ENCODE data around the gene ZNF467.

The ZNF467 gene

DNA sequence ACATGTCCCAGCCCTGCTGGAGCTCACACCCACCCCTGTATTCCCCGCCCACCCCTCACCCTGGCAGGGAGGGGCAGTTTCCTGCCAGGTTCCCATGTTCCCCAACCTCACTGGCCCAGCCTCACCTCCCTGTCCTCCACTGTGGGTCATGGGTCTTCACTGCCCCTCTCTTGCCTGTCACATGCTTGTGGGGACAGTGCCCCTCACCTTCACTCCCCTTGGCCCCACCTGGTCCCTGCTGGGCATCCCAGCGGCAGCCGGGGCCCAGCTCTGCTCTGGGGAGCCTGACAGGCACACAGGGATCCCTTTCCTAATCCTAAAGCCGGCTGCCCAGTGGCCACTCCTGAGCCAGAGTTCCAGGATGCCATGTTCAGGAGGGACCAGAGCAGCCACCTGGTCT lies 43.4 kb upstream of the ZNF467 start:
- H3K9me3 ChIP-seq (ENCODE audit: insufficient read depth, low read depth, low read length) = no peaks in the 10 kb centered on the region
- WGBS = 89% methylated on average over 4 of the region's 4 CpGs
- H3K9ac ChIP-seq (ENCODE audit: low read depth, low read length) = no peak overlapping the region
- 0 out of 2 replicates have a peak, but pooled peaks cover 6% of the 10 kb centered on the region for H3K4me1 ChIP-seq (ENCODE audit: insufficient read depth, low read length)
- H3K4me3 ChIP-seq (ENCODE audit: low read length) = no peak overlapping the region
- H3K27me3 ChIP-seq (ENCODE audit: insufficient read depth, low read length) = no peaks in the 10 kb centered on the region
- H3K36me3 ChIP-seq (ENCODE audit: insufficient read depth, low read length) = no peaks in the 10 kb centered on the region
- H3K27ac ChIP-seq (ENCODE audit: low read depth, low read length) = no peak overlapping the region

DNA sequence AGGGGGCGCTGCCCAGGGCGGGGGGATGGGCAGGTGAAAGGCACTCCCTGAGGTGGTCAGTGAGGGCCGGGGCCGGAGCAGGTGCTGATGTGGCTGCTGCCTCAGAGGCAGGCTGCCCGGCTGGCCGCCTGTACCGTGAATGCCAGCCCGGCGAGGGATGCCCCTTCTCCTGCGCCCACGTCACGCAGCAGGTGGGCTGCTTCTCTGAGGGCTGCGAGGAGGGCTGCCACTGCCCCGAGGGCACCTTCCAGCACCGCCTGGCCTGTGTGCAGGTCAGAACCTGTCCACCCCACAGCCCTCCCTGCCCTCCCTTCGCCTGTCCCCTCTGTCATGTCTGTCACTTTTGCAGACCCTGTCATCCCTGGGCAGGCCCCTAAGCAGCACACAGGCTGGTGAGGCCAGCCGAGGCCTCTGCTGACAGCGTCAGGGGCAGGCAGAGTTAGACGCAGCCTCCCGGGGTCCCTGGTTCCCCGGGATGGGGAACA lies 42.9 kb upstream of the ZNF467 start:
- Histone ChIP-seq H3K27ac (ENCODE audit: low read depth, low read length) (no peak overlapping the region), H3K36me3 (ENCODE audit: insufficient read depth, low read length) (no peaks in the 10 kb centered on the region), H3K27me3 (ENCODE audit: insufficient read depth, low read length) (no peaks in the 10 kb centered on the region), H3K9me3 (ENCODE audit: insufficient read depth, low read depth, low read length) (no peaks in the 10 kb centered on the region), H3K4me3 (ENCODE audit: low read length) (no peak overlapping the region), H3K4me1 (ENCODE audit: insufficient read depth, low read length) (0 out of 2 replicates have a peak, but pooled peaks cover 6% of the 10 kb centered on the region), H3K9ac (ENCODE audit: low read depth, low read length) (no peak overlapping the region)
- WGBS = 90% methylated on average over 21 of the region's 21 CpGs

DNA sequence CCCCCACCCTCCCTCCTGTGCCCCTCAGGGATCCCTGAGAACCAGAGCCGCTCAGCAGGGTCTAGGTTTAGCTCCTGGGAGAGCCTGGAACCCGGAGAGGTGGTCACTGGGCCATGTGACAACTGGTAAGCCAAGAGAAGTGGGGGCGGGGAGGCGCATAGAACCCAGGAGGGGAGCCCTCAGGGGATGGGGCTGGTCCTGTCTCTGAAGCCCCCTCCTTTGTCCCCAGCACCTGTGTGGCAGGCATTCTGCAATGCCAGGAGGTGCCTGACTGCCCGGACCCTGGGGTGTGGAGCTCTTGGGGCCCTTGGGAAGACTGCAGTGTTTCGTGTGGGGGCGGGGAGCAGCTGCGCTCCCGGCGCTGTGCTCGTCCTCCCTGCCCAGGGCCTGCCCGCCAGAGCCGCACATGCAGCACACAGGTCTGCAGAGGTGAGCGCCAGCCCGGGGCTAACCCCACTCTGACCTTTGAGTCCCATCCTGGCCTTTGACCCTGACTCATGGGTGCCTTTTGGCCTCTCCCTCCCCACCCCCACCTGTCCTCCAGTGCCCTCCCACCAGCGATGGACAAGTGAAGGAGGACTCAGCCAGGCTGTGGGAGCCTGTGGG lies 42.4 kb upstream of the ZNF467 start:
- no peaks in the 10 kb centered on the region for H3K36me3 ChIP-seq (ENCODE audit: insufficient read depth, low read length)
- no peaks in the 10 kb centered on the region for H3K27me3 ChIP-seq (ENCODE audit: insufficient read depth, low read length)
- H3K9me3 ChIP-seq (ENCODE audit: insufficient read depth, low read depth, low read length) = no peaks in the 10 kb centered on the region
- H3K9ac ChIP-seq (ENCODE audit: low read depth, low read length) = no peak overlapping the region
- H3K4me1 ChIP-seq (ENCODE audit: insufficient read depth, low read length) = 0 out of 2 replicates have a peak, but pooled peaks cover 6% of the 10 kb centered on the region
- H3K27ac ChIP-seq (ENCODE audit: low read depth, low read length) = no peak overlapping the region
- no peak overlapping the region for H3K4me3 ChIP-seq (ENCODE audit: low read length)
- 73% methylated on average over 16 of the region's 16 CpGs for WGBS

DNA sequence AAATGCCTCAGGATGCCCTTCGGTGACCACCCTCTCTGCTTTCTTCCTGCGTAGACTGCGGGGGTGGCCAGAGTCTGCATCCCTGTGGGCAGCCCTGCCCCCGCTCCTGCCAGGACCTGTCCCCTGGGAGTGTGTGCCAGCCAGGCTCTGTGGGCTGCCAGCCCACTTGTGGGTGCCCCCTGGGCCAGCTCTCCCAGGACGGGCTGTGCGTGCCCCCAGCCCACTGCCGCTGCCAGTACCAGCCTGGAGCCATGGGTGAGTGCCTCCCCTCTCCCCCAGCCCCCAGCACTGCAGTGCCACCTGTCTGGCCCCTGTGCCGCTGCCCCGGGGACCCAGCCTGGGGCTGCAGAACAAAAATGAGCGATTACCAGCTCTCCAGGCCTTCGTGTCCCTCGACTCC lies 41.7 kb upstream of the ZNF467 start:
- H3K36me3 ChIP-seq (ENCODE audit: insufficient read depth, low read length) = no peaks in the 10 kb centered on the region
- no peak overlapping the region for H3K4me3 ChIP-seq (ENCODE audit: low read length)
- H3K27me3 ChIP-seq (ENCODE audit: insufficient read depth, low read length) = no peaks in the 10 kb centered on the region
- no peak overlapping the region for H3K9ac ChIP-seq (ENCODE audit: low read depth, low read length)
- WGBS = 94% methylated on average over 12 of the region's 12 CpGs
- 0 out of 2 replicates have a peak, but pooled peaks cover 6% of the 10 kb centered on the region for H3K4me1 ChIP-seq (ENCODE audit: insufficient read depth, low read length)
- no peak overlapping the region for H3K27ac ChIP-seq (ENCODE audit: low read depth, low read length)
- no peaks in the 10 kb centered on the region for H3K9me3 ChIP-seq (ENCODE audit: insufficient read depth, low read depth, low read length)

DNA sequence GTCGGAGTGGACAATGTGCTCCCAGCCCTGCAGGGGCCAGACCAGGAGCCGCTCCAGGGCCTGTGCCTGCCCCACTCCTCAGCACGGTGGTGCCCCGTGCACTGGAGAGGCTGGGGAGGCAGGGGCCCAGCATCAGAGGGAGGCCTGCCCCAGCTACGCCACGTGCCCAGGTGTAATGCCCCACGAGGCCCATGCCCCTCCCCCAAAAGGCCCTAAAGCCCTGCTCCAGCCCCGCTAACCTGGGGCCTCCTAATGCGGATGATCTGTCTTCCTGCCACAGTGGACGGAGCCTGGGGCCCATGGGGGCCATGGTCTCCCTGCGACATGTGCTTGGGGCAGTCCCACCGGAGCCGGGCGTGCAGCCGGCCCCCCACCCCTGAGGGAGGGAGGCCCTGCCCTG lies 41.1 kb upstream of the ZNF467 start:
- 90% methylated on average over 15 of the region's 15 CpGs for WGBS
- Histone ChIP-seq H3K4me1 (ENCODE audit: insufficient read depth, low read length) (0 out of 2 replicates have a peak, but pooled peaks cover 6% of the 10 kb centered on the region), H3K27me3 (ENCODE audit: insufficient read depth, low read length) (no peaks in the 10 kb centered on the region), H3K9ac (ENCODE audit: low read depth, low read length) (no peak overlapping the region), H3K4me3 (ENCODE audit: low read length) (no peak overlapping the region), H3K36me3 (ENCODE audit: insufficient read depth, low read length) (no peaks in the 10 kb centered on the region), H3K9me3 (ENCODE audit: insufficient read depth, low read depth, low read length) (no peaks in the 10 kb centered on the region), H3K27ac (ENCODE audit: low read depth, low read length) (no peak overlapping the region)

DNA sequence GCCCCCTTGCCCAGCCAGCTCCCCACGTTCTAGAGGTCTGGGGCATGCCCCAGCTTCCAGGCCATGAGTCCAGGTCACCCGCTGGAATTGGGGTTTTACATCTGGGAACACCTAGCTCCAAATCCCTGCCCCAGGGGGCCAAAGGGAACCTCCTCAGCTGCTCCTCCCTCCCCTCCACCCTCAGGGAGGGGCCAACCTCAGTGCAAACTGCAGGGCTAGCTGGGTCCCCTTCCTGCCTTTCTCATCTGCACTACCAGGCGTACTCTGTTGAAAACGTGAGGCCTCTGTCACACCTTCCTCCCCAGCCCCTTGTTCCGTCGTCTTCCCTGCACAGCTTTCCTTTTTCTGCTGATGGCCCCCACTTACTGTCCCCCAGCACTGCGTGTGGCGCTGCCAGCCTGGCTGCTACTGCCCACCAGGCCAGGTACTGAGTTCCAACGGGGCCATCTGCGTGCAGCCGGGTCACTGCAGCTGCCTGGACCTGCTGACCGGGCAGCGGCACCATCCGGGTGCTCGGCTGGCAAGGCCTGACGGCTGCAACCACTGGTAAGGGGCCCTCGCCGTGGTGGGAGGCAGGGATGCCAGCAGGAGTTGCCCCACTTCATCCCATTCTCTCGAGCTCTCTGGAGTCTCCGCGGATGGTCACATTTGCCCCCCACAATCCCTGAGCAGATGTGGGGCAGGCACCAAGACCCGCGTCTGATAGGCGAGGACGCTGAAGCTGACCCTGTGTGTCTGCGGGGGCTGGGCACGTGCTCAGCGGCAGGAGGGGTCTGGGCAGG lies 40.1 kb upstream of the ZNF467 start:
- H3K9me3 ChIP-seq (ENCODE audit: insufficient read depth, low read depth, low read length) = no peaks in the 10 kb centered on the region
- H3K4me3 ChIP-seq (ENCODE audit: low read length) = no peak overlapping the region
- no peak overlapping the region for H3K27ac ChIP-seq (ENCODE audit: low read depth, low read length)
- no peak overlapping the region for H3K9ac ChIP-seq (ENCODE audit: low read depth, low read length)
- H3K36me3 ChIP-seq (ENCODE audit: insufficient read depth, low read length) = no peaks in the 10 kb centered on the region
- WGBS = 85% methylated on average over 28 of the region's 28 CpGs
- H3K27me3 ChIP-seq (ENCODE audit: insufficient read depth, low read length) = no peaks in the 10 kb centered on the region
- H3K4me1 ChIP-seq (ENCODE audit: insufficient read depth, low read length) = 0 out of 2 replicates have a peak, but pooled peaks cover 6% of the 10 kb centered on the region

DNA sequence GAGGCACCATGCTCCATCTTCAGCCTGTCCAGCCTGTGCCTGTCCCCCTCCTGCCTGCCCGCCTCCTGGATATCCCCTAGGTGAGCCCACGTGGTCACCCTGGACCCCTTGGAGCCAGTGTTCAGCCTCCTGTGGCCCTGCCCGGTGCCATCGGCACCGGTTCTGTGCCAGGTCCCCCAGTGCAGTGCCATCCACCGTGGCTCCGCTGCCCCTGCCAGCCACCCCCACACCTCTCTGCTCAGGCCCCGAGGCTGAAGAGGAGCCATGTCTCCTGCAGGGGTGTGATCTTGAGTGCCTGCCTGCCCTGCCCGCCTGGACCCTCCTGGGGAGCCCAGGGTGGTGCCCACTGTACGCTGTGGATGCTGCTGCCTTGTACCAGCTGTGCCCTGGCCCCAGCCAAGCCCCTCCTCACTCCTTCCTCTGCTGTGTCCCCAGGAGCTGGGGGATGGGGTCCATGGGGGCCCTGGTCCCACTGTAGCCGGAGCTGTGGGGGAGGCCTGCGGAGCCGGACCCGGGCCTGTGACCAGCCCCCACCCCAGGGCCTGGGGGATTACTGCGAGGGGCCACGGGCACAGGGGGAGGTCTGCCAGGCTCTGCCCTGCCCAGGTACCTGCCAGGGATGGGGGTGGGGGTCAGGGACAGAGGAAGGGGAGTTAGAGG lies 38.6 kb upstream of the ZNF467 start:
- Histone ChIP-seq H3K9ac (ENCODE audit: low read depth, low read length) (no peak overlapping the region), H3K9me3 (ENCODE audit: insufficient read depth, low read depth, low read length) (no peaks in the 10 kb centered on the region), H3K4me3 (ENCODE audit: low read length) (no peak overlapping the region), H3K27me3 (ENCODE audit: insufficient read depth, low read length) (no peaks in the 10 kb centered on the region), H3K4me1 (ENCODE audit: insufficient read depth, low read length) (0 out of 2 replicates have a peak, but pooled peaks cover 6% of the 10 kb centered on the region), H3K36me3 (ENCODE audit: insufficient read depth, low read length) (no peaks in the 10 kb centered on the region), H3K27ac (ENCODE audit: low read depth, low read length) (no peak overlapping the region)
- 93% methylated on average over 16 of the region's 16 CpGs for WGBS

DNA sequence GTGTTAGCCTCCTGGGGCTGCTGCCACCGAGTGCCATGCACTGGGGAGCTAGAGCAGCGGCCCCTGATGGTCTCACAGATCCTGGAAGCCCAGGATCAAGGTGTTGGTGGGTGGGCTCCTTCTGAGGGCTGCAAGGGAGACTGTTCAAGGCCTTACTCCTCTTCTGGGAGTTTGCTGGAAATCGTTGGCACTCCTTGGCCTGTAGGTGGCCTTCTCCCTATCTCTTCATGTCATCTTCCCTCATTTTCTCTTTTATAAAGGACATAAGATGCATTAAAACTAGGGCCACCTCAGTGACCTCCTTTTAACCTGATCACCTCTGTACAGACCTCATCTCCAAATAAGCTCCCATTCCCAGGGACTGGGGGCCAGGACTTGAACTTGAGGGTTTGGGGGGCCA lies 37.8 kb upstream of the ZNF467 start:
- Histone ChIP-seq H3K9me3 (ENCODE audit: insufficient read depth, low read depth, low read length) (no peaks in the 10 kb centered on the region), H3K27me3 (ENCODE audit: insufficient read depth, low read length) (no peaks in the 10 kb centered on the region), H3K27ac (ENCODE audit: low read depth, low read length) (no peak overlapping the region), H3K4me1 (ENCODE audit: insufficient read depth, low read length) (0 out of 2 replicates have a peak, but pooled peaks cover 6% of the 10 kb centered on the region), H3K9ac (ENCODE audit: low read depth, low read length) (no peak overlapping the region), H3K36me3 (ENCODE audit: insufficient read depth, low read length) (no peaks in the 10 kb centered on the region), H3K4me3 (ENCODE audit: low read length) (no peak overlapping the region)
- WGBS = 50% methylated on average over 3 of the region's 3 CpGs

DNA sequence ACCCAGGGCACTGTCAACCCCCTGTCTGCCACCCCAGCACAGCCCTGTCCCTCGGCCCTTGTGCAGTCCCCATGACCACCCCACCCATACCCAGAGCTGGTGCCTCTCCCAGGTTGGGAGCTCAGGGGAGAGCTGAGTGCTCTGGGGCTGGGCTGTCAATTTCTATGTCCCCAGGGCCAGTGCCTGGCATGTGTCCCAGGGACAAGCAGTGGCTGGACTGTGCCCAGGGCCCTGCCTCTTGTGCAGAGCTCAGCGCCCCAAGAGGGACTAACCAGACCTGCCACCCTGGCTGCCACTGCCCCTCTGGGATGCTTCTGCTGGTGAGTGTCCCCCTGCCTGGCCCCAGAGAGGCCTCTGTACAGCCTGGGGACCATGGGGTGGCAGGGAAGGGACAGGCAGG lies 35.8 kb upstream of the ZNF467 start:
- no peaks in the 10 kb centered on the region for H3K36me3 ChIP-seq (ENCODE audit: insufficient read depth, low read length)
- H3K4me3 ChIP-seq (ENCODE audit: low read length) = no peak overlapping the region
- H3K9ac ChIP-seq (ENCODE audit: low read depth, low read length) = no peak overlapping the region
- H3K27ac ChIP-seq (ENCODE audit: low read depth, low read length) = no peak overlapping the region
- WGBS = 83% methylated on average over 2 of the region's 2 CpGs
- no peaks in the 10 kb centered on the region for H3K27me3 ChIP-seq (ENCODE audit: insufficient read depth, low read length)
- no peaks in the 10 kb centered on the region for H3K9me3 ChIP-seq (ENCODE audit: insufficient read depth, low read depth, low read length)
- H3K4me1 ChIP-seq (ENCODE audit: insufficient read depth, low read length) = no peaks in the 10 kb centered on the region

DNA sequence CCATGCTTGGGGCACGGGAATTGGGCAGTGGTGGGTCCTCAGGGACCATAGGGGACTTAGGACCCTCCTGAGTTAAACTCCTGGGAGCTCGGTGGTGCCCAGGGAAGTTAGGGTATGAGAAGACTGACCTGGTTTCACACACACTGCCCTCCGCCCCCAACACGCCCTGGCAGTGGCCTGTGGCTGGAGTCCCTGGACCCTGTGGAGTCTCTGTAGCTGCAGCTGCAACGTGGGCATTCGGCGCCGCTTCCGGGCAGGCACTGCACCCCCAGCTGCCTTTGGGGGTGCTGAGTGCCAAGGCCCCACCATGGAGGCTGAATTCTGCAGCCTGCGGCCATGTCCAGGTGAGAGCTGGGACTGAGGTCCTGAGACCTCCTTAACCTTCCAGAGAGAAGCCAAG lies 34.9 kb upstream of the ZNF467 start:
- Histone ChIP-seq H3K4me3 (ENCODE audit: low read length) (no peak overlapping the region), H3K9ac (ENCODE audit: low read depth, low read length) (no peak overlapping the region), H3K9me3 (ENCODE audit: insufficient read depth, low read depth, low read length) (no peaks in the 10 kb centered on the region), H3K36me3 (ENCODE audit: insufficient read depth, low read length) (no peaks in the 10 kb centered on the region), H3K4me1 (ENCODE audit: insufficient read depth, low read length) (no peaks in the 10 kb centered on the region), H3K27ac (ENCODE audit: low read depth, low read length) (no peak overlapping the region), H3K27me3 (ENCODE audit: insufficient read depth, low read length) (no peaks in the 10 kb centered on the region)
- WGBS = 92% methylated on average over 10 of the region's 10 CpGs

DNA sequence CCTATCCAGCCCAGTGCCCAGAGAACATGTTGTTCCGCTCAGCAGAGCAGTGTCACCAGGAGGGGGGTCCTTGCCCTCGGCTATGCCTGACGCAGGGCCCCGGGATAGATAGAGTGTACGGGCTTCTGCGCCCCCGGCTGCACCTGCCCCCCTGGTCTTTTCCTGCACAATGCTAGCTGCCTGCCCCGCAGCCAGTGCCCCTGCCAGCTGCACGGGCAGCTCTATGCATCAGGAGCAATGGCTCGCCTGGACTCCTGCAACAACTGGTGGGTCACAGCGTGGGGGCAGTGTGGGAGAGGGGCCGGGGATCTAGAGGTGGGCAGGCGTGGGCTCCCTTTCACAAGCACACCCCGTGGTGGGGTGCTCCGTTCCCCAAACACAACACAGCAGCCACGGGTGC lies 33.3 kb upstream of the ZNF467 start:
- no peak overlapping the region for H3K27ac ChIP-seq (ENCODE audit: low read depth, low read length)
- H3K4me1 ChIP-seq (ENCODE audit: insufficient read depth, low read length) = no peaks in the 10 kb centered on the region
- H3K9me3 ChIP-seq (ENCODE audit: insufficient read depth, low read depth, low read length) = no peaks in the 10 kb centered on the region
- no peaks in the 10 kb centered on the region for H3K27me3 ChIP-seq (ENCODE audit: insufficient read depth, low read length)
- H3K9ac ChIP-seq (ENCODE audit: low read depth, low read length) = no peak overlapping the region
- no peaks in the 10 kb centered on the region for H3K36me3 ChIP-seq (ENCODE audit: insufficient read depth, low read length)
- H3K4me3 ChIP-seq (ENCODE audit: low read length) = no peak overlapping the region
- 85% methylated on average over 16 of the region's 16 CpGs for WGBS

All from HUES64 (cell line).